ACHN (cell line): Measurements from ENCODE around the gene SLC37A4.
"Not testable (repeated sequence)": the region's sequence is repeated elsewhere in the genome, so short reads cannot be mapped to it uniquely, and the experiment has no call there.

ENCODE experiments used
- DNase-seq: peaks from one replicate; pipeline ENCODE4 v3.0.0-alpha.2; 2015
- in situ Hi-C: cut with HindIII; loops from 2 replicates; pipeline ENCODE4 v1.10.0; 2017; ENCODE audit warnings: low sequenced_read_pairs, low pct_ligation_motif_present, low pct_unique_long_range_greater_than_20kb

SLC37A4 gene

GRCh38 chr11:118996926-118997626, 33.6 kb downstream of the SLC37A4 start:
- no peak for DNase-seq
- in situ Hi-C loops = no loop called here

DNA sequence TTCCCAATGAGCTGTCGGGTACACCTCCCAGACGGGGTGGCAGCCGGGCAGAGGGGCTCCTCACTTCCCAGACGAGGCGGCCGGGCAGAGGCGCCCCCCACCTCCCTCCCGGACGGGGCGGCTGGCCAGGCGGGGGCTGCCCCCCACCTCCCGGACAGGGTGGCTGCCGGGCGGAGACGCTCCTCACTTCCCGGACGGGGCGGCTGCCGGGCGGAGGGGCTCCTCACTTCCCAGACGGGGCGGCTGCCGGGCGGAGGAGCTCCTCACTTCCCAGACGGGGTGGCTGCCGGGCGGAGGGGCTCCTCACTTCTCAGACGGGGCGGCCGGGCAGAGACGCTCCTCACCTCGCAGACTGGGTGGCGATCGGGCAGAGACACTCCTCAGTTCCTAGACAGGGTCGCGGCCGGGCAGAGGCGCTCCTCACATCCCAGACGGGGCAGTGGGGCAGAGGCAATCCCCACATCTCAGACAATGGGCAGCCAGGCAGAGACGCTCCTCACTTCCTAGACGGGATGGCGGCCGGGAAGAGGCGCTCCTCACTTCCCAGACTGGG, 39.1 kb downstream of the SLC37A4 start:
- in situ Hi-C loops, DNase-seq: not testable (repeated sequence)

DNA sequence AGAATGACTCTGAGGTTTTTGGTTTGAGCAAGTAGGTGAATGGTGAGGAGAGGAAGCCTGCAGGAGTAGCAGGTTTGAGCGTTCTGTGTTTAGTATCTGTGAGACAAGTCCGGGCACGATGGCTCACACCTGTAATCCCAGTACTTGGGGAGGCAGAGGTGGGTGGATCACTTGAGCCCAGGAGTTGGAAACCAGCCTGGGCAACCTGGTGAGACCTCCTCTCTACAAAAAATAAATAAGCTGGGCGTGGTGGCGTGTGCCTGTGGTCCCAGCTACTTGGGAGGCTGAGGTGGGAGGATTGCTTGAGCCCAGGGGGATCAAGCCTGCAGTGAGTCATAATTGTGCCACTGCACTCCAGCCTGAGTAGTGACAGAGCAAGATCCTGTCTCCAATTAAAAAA, 42.4 kb downstream of the SLC37A4 start:
- no peak for DNase-seq
- in situ Hi-C loops = no loop called here

GRCh38 chr11:118984825-118985224, 45.9 kb downstream of the SLC37A4 start:
- in situ Hi-C loops = no loop called here

GRCh38 chr11:118984337-118984736, 46.3 kb downstream of the SLC37A4 start:
- in situ Hi-C loops, DNase-seq: not testable (repeated sequence)

More at GRCh38 chr11:118984825-118985224, 45.9 kb downstream of the SLC37A4 start:
- no peak for DNase-seq

DNA sequence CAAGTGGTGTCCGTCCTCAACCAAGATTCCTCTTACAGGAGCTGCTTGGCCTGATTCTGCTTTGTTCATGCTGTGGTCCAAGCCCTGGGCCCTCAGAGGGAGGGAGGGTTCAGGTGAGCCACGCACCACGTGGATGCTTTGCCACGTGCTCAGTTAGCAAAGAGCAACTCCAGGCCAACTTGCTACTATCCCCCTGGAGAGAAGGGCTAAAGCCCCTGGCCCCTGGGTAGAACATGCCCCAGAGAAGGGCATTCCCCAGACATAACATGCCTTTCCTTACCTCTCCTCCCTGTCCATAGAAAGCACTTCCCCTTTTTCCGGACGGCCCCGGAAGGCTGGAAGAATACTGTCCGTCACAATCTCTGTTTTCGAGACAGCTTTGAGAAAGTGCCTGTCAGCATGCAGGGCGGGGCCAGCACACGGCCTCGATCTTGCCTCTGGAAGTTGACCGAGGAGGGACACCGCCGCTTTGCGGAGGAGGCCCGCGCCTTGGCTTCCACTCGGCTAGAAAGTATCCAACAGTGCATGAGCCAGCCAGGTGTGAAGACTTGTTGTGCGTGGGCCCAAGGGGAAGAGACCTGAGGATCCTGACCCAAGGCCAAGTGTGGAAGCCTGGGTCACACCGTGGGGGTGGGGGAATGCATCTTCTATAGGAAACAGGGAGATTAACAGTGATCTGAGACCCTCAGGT, 50.3 kb downstream of the SLC37A4 start:
- DNase-seq = no peak
- in situ Hi-C loops = no loop called here

GRCh38 chr11:118979434-118979833, 51.2 kb downstream of the SLC37A4 start:
- in situ Hi-C loops = no loop called here
- no peak for DNase-seq

DNA sequence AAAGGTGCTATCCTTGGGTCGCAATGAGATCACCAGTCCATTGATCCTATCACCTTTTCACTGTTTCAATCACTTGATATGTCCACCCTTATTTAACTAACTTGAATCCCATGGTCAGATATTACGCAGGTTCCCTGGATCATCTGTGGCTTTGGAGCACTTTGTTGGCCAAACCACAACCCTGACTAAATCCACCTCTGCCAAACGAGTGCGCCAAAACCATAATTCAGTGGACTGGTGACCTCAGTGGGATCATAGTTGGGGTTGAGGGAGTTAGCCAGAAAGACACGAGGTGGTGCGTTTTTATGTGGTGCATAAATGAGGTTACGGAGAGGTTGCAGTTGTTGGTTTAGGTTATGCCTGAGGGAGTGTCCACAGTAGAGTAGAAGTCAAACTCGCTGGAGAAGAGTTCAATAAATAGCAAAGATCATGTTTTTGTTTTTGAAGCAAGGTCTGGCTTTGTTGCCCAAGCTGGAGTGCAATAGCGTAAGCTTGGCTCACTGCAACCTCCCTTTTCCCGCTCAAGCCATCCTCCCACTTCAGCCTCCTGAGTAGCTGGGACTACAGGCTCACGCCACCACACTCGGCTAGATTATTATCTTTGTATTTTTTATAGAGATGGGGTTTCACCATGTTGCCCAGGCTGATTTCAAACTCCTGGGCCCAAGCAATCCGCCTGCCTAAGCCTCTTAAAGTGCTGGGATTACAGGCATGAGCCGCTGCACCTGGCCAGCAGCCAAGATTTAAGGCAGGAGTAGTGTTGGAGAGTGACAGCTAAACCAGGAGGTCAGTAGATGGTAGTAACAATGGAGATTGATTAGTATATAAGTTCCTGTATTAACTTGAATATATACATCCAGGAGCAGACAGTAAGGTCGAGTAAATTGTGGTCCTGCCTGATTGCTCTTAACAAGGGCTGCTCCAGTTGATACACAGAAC, 54.6 kb downstream of the SLC37A4 start:
- in situ Hi-C loops = no loop called here
- DNase-seq = no peak
